ENCODE results near the gene ITIH1. TPM values are rescaled to one million over a fixed set of nuclear protein-coding genes. Genes with fewer than 3 reads are reported as not detected.

Gene ITIH1
- total RNA-seq, 2 experiments from 2014 or later = not detected

- Histone ChIP-seq H3K27me3 (ENCODE audit: control insufficient read depth in 1 of 2, insufficient read depth in 2 of 2, low read length in 2 of 2) (no peaks in the 10 kb centered on the region), H3K4me3 (ENCODE audit: low read length) (no peak overlapping the region), H3K4me1 (ENCODE audit: insufficient read depth, low read length) (no peaks in the 10 kb centered on the region), H3K27ac (ENCODE audit: low read depth in 1 of 2, low read length in 2 of 2) (no peak overlapping the region), H3K9me3 (ENCODE audit: control insufficient read depth in 1 of 2, insufficient read depth in 1 of 2, low read length in 2 of 2) (no peaks in the 10 kb centered on the region), H3K36me3 (ENCODE audit: insufficient read depth, low read length) (peaks cover 63% of the 10 kb centered on the region)
- H3K9me3 Mint-ChIP-seq = no peaks in the 10 kb centered on the region
- DNase-seq (peak in 3 of 14 experiments; percentile 39 to 57 (median 54)), ATAC-seq (ENCODE audit: poor library complexity) (peak; percentile 46)
- intact Hi-C loops (cut with DNase I, micrococcal nuclease) = loop anchor here (1.0 to 5.0 kb wide), 3 partner anchors 245 to 455 kb away; no protein-coding TSS in a partner anchor
- peak; percentile 72 for TF ChIP-seq CTCF (IDR thresholded peaks at IDR 0.05)
- no peak overlapping the region for H3K4me3 Mint-ChIP-seq
- no peaks in the 10 kb centered on the region for H3K4me1 Mint-ChIP-seq (ENCODE audit: low read depth)
- no peaks in the 10 kb centered on the region for H3K27me3 Mint-ChIP-seq
- H3K27ac Mint-ChIP-seq = no peak overlapping the region
- H3K36me3 Mint-ChIP-seq (ENCODE audit: low read depth) = peaks cover 78% of the 10 kb centered on the region
- ChIA-PET POLR2A (no interaction called here), CTCF (interaction anchor here (0.5 kb wide), 1 partner anchor 207 kb away, joined by 5 read pairs; no protein-coding TSS in a partner anchor)
These were observed 34.9 kb upstream of the ITIH1 start for GRCh38 chr3:52742418-52743041.

- intact Hi-C loops (cut with DNase I, micrococcal nuclease) = loop anchor here (5.0 kb wide), 2 partner anchors 244 to 454 kb away; no protein-coding TSS in a partner anchor
- H3K36me3 ChIP-seq (ENCODE audit: insufficient read depth, low read length) = peaks cover 63% of the 10 kb centered on the region
These were observed 34.2 kb upstream of the ITIH1 start for GRCh38 chr3:52743152-52743551.

GRCh38 chr3:52743721-52744120 lies 33.7 kb upstream of the ITIH1 start:
- ChIA-PET CTCF (no interaction called here), POLR2A (no interaction called here)
- Histone ChIP-seq H3K9me3 (ENCODE audit: control insufficient read depth in 1 of 2, insufficient read depth in 1 of 2, low read length in 2 of 2) (no peaks in the 10 kb centered on the region), H3K4me3 (ENCODE audit: low read length) (no peak overlapping the region), H3K27me3 (ENCODE audit: control insufficient read depth in 1 of 2, insufficient read depth in 2 of 2, low read length in 2 of 2) (no peaks in the 10 kb centered on the region), H3K36me3 (ENCODE audit: insufficient read depth, low read length) (peaks cover 65% of the 10 kb centered on the region), H3K27ac (ENCODE audit: low read depth in 1 of 2, low read length in 2 of 2) (no peak overlapping the region), H3K4me1 (ENCODE audit: insufficient read depth, low read length) (no peaks in the 10 kb centered on the region)
- H3K9me3 Mint-ChIP-seq = no peaks in the 10 kb centered on the region
- peaks cover 81% of the 10 kb centered on the region for H3K36me3 Mint-ChIP-seq (ENCODE audit: low read depth)
- TF ChIP-seq CTCF (IDR thresholded peaks at IDR 0.05) = no peak
- intact Hi-C loops (cut with DNase I, micrococcal nuclease) = loop anchor here (5.0 kb wide), 2 partner anchors 244 to 454 kb away; no protein-coding TSS in a partner anchor
- H3K4me3 Mint-ChIP-seq = no peak overlapping the region
- no peaks in the 10 kb centered on the region for H3K27me3 Mint-ChIP-seq
- DNase-seq = no peak
- no peaks in the 10 kb centered on the region for H3K4me1 Mint-ChIP-seq (ENCODE audit: low read depth)
- no peak for ATAC-seq (ENCODE audit: poor library complexity)
- H3K27ac Mint-ChIP-seq = no peak overlapping the region

More at GRCh38 chr3:52743152-52743551, 34.2 kb upstream of the ITIH1 start:
- Mint-ChIP-seq H3K4me3 (no peak overlapping the region), H3K36me3 (ENCODE audit: low read depth) (peaks cover 75% of the 10 kb centered on the region), H3K4me1 (ENCODE audit: low read depth) (no peaks in the 10 kb centered on the region), H3K9me3 (no peaks in the 10 kb centered on the region), H3K27me3 (no peaks in the 10 kb centered on the region), H3K27ac (no peak overlapping the region)
- no peak for ATAC-seq (ENCODE audit: poor library complexity)
- Histone ChIP-seq H3K27ac (ENCODE audit: low read depth in 1 of 2, low read length in 2 of 2) (no peak overlapping the region), H3K4me1 (ENCODE audit: insufficient read depth, low read length) (no peaks in the 10 kb centered on the region), H3K4me3 (ENCODE audit: low read length) (no peak overlapping the region), H3K27me3 (ENCODE audit: control insufficient read depth in 1 of 2, insufficient read depth in 2 of 2, low read length in 2 of 2) (no peaks in the 10 kb centered on the region), H3K9me3 (ENCODE audit: control insufficient read depth in 1 of 2, insufficient read depth in 1 of 2, low read length in 2 of 2) (no peaks in the 10 kb centered on the region)
- ChIA-PET CTCF (no interaction called here), POLR2A (no interaction called here)
- no peak for DNase-seq
- no peak for TF ChIP-seq CTCF (IDR thresholded peaks at IDR 0.05)
